GM18517 (cell line): ENCODE results near the gene LSAMP.

Source experiments
- ATAC-seq: cut with Tn5 transposase; IDR thresholded peaks from one replicate; pipeline ENCODE4 v1.9.1; 2021; ENCODE audit warnings: mild to moderate bottlenecking, moderate library complexity; ENCODE audit not compliant: unreplicated experiment

LSAMP gene

GRCh38 chr3:116065501-116065900 is 379.8 kb downstream of the LSAMP start:
- no peak for ATAC-seq

GRCh38 chr3:116064646-116065045 is 380.6 kb downstream of the LSAMP start:
- no peak for ATAC-seq

GRCh38 chr3:116059421-116060096 is 385.7 kb downstream of the LSAMP start:
- ATAC-seq, result no peak

- no peak for ATAC-seq
Observed at GRCh38 chr3:116058844-116059243, 386.4 kb downstream of the LSAMP start.

- no peak for ATAC-seq
Observed at GRCh38 chr3:116057400-116058006, 387.8 kb downstream of the LSAMP start.

- ATAC-seq, result peak; percentile 99
Observed at GRCh38 chr3:116056280-116056679, 389.0 kb downstream of the LSAMP start.

- no peak for ATAC-seq
Observed at GRCh38 chr3:116053017-116053416, 392.3 kb downstream of the LSAMP start.

GRCh38 chr3:116052602-116053001 is 392.7 kb downstream of the LSAMP start:
- ATAC-seq, result no peak

GRCh38 chr3:116051586-116051985 is 393.7 kb downstream of the LSAMP start:
- ATAC-seq, result no peak

- ATAC-seq, result peak; percentile 59
Observed at GRCh38 chr3:116051040-116051439, 394.2 kb downstream of the LSAMP start.

GRCh38 chr3:116050311-116050915 is 394.9 kb downstream of the LSAMP start:
- ATAC-seq, result no peak

- no peak for ATAC-seq
Observed at GRCh38 chr3:116048991-116049390, 396.3 kb downstream of the LSAMP start.

- no peak for ATAC-seq
Observed at GRCh38 chr3:116046350-116046749, 398.9 kb downstream of the LSAMP start.

- no peak for ATAC-seq
Observed at GRCh38 chr3:116045314-116045713, 400.0 kb downstream of the LSAMP start.

GRCh38 chr3:116040152-116040551 is 405.1 kb downstream of the LSAMP start:
- ATAC-seq, result no peak

- no peak for ATAC-seq
Observed at GRCh38 chr3:116039651-116039985, 405.7 kb downstream of the LSAMP start.

- no peak for ATAC-seq
Observed at GRCh38 chr3:116038968-116039650, 406.2 kb downstream of the LSAMP start.

- ATAC-seq, result peak; percentile 99
Observed at GRCh38 chr3:116037954-116038911, 407.1 kb downstream of the LSAMP start.

GRCh38 chr3:116035429-116035828 is 409.9 kb downstream of the LSAMP start:
- no peak for ATAC-seq

GRCh38 chr3:116034794-116035193 is 410.5 kb downstream of the LSAMP start:
- ATAC-seq, result no peak

GRCh38 chr3:116034086-116034485 is 411.2 kb downstream of the LSAMP start:
- ATAC-seq, result no peak
